C1 segment of cervical spinal cord (tissue), 14 donors: Measurements from ENCODE around the gene HPN.
"Not testable (repeated sequence)": the region's sequence is repeated elsewhere in the genome, so short reads cannot be mapped to it uniquely, and the experiment has no call there.

ENCODE experiments used
- DNase-seq, 14 donors: peaks; one replicate each; lab custom pipeline; 2025; lab: John Stamatoyannopoulos, UW

HPN gene

DNA sequence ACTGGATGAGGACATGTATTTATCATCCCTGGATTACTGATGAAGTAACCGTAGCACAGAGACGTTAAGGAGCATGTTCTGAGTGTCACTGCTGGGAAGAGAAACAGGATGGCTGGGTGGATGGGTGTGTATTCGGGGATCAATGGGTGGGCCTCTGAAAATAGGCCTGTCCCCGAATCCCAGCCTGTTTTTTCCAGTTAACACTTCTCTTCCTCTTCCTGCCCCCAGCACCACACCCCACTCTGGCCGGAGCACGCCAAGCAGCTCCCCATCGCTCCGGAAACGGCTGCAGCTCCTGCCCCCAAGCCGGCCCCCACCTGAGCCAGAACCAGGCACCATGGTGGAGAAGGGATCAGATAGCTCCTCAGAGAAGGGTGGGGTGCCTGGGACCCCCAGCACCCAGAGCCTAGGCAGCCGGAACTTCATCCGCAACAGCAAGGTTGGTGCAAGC lies 32.6 kb upstream of the HPN start:
- no peak for DNase-seq

DNA sequence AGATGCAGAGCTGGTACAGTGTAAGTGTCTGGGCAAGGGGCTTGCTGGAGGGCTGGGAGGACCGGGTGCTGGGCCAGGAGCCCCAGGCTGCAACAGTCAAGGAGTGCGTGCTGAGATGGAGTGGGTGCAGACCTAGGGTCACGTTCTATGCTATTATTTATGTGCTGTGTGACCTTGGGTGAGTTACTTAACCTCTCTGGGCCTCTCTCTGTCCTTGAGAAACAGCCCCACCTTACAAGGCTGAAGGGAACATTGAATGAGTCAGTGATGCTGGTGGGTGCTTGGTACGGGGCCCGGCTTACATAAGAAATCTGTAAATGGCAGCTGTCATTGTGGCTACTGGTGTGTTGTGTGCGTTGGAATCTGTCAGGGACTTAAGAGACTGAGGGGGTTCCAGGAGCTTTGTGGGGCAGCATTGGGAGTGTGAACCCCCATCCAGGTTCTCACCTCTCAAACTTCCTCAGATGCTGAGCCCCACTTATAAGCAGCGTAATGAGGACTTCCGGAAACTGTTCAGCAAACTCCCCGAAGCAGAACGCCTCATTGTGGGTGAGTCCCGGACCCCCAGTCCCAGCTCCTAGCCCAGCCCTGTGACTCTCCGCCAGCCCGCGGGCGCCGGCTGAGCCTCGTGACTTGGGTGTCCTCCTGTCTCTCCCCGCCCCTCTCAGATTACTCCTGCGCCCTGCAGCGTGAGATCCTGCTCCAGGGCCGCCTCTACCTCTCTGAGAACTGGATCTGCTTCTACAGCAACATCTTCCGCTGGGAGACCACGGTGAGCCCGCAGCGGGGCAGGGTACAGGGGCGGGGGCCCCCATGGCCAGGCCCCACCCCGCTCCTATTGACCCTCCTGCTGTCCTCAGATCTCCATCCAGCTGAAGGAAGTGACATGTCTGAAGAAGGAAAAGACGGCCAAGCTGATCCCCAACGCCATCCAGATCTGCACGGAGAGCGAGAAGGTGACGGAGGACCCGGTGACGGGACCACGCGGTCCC lies 31.8 kb upstream of the HPN start:
- no peak for DNase-seq

DNA sequence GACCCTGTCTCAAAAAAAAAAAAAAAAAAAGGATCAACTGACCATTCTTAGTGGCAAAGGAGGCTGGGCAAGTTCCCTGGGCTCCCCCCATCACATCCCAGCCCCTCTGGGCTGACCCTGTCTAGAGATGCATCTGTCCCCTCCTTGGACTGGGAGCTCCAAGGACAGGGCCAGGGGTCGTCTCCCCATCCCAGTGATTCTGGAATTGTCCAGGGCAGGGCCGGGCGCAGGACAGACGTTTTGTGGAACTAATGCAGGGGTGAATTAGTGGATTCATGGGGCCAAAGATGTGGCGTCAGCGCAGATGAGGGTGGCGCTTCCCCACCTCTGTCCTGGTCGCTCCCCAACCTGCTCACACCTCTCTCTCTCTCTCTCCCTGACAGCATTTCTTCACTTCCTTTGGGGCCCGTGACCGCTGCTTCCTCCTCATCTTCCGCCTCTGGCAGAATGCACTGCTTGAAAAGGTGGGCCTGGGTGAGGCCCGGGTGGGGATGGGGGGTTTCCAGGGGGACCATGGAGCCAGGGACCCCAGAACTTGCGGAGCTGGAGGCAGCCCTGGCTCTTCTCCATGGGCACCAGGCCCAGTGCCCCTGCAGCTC lies 30.3 kb upstream of the HPN start:
- no peak for DNase-seq

DNA sequence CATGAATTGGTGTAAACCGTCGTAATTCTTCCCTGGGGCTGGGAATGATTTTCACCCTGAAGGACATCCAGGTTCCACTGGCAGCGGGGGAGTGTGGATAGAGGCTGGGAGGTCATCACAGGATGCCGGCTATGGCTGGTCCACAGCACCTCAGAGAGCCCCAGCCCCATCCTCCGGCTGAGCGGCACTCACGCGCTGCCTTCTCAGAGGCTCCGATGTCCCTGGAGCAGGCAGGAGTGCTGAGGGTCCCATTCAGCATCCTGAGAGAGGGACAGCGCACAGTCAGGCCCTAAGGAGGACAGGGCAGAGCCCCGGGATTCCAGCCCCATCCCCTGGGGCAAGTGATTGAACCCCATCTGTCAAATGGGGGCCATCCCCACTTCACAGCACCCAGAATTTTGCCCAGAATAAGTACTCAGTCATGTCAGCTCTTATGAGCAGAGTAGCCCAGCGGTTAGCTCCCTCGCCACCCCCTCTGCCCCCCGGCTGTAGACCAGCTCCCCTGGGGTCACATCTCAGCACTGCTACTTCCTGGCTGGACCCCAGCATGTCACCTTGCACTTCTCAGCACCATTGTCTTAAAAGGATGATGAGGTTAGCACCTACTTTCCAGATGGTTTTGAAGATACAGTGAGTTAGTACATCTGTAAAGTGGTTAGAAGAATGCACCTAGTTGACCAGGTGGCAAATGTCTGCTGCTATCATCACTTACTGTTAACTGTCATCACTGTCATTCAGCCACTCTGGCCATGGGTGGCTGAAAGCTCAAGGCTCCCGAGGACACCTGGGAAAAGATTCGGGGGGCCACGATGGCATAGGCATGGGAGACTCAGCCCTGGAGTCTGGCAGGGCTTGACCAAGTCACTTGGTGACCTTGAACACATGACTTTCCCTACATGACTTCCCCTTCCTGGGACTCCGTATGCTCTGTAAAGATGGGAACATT lies 29.5 kb upstream of the HPN start:
- DNase-seq = no peak

DNA sequence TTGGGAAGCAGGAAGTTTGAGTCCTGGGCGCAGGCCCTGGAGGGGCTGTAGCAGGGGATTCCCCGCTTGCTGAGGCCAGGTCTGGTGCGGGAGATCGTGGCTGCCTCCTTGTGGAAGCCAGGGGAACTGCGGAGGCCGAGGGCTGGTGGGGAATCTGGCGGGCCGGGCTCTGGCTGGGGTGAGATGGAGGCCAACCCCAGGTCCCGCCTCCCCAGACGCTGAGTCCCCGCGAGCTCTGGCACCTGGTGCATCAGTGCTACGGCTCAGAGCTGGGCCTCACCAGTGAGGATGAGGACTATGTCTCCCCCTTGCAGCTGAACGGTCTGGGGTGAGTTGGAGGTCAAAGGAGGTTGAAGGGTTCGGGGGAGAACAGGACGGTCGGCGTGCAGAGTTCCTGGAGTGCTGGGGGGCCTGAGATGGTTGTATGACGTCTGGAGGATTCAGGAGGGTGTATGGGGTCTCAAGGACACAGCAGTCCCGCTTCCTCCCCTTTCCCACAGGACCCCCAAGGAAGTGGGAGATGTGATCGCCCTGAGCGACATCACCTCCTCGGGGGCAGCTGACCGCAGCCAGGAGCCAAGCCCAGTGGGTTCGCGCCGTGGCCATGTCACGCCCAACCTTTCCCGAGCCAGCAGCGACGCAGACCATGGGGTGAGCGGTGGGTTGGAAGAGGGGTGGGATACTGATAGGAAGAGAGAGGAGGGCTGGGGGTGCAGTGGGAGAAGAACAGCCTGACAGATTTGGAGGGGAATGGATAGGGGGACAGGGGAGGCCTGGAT lies 28.3 kb upstream of the HPN start:
- peak in 9 of 14 donors; percentile 13 to 61 (median 31) for DNase-seq

DNA sequence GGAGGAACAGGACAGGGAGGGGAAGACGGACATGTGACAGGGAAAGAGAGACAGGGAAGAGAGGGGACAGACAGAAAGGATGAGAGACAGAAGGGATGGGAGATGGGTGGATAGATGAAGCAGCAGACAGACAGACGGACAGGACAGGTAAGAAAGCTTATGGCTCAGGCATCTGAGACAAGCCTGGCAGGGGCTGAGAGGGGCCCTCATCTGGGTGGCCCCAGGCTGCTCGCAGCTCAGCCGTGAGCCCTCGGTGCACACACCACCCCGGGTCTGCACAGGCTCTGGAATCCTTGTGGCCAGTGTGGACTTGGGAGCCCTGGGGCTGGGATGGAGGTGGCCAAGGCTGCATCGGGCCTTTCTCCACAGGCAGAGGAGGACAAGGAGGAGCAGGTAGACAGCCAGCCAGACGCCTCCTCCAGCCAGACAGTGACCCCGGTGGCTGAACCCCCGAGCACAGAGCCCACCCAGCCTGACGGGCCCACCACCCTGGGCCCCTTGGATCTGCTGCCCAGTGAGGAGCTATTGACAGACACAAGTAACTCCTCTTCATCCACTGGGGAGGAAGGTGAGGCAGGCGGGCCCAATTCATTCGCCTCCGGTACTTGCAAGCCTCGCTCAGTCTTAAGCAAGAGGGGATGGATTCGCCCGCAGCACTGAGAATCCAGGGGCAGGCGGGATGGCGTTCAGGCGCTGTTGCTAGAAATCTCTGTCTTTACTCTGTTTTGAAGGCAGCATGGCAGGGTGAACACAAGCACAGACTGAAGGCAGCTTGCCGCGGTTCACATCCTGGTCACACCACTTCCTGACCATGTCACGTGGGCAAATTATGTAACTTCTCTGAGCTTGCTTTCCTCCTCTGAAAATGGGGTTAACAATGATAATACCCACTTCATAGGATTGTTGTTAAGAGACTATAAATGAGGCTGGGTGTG lies 27.4 kb upstream of the HPN start:
- DNase-seq = peak in 1 of 14 donors; percentile 3

DNA sequence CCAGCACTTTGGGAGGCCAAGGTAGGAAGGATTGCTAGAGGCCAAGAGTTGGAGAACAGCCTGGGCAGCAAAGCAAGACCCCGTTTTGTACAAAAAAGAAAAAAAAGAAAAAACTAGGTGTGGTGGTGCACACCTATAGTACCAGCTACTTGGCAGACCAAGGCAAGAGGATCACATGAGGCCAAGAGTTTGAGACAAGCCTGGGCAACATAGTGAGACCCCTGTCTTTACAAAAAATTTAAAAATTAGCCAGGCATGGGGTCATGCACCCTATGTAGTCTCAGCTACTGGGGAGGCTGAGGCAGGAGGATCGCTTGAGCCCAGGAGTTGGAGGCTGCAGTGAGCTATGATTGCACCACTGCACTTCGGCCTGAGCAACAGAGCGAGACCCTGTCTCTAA lies 26.7 kb upstream of the HPN start:
- not testable (repeated sequence) for DNase-seq

DNA sequence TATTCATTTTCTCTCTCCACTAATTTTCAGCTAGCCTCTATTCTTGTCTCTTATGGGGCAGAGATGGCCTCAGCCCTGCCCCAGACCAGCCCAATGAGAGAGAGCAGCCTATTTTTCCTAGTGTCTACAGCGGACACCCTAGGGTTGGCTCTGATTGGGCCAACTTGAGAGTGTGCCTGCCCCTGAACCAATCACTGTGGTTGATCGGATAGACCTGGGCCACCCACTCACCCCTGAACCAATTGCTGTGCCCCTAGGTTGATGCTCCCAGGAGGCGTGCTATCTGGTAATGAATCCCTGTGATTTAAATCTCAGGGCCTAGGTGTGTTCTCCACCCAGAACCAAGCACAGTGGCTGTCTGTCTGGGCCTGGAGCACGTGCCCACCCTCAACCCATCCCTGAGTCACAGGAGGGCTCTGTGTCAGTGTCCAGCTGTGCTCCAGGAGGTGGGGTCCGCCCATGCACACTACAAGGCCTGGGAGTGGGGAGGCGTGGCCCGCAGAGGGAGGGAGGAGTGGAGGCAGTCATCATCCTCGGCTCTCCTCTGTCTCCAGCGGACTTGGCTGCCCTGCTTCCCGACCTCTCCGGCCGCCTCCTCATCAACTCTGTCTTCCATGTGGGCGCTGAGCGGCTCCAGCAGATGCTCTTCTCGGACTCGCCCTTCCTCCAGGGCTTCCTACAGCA lies 26.1 kb upstream of the HPN start:
- no peak for DNase-seq

DNA sequence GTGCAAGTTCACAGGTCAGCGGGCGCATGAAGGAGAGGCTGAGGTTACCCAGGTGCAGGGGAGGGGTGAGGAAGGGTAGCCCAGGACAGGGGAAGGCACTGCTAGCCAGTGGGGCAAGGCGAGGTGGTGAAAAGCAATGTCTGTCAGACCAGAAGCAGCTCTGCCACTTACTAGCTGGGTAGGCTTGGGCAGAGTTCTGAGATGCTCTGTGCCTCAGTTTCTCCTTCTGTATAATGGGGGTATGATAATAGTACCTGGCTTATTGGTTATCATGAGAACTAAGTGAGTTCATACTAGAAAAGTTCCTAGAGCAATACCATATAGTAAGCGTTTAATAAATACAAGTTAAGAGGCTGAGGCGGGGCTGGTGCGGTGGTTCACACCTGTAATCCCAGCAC lies 25.6 kb upstream of the HPN start:
- no peak for DNase-seq

DNA sequence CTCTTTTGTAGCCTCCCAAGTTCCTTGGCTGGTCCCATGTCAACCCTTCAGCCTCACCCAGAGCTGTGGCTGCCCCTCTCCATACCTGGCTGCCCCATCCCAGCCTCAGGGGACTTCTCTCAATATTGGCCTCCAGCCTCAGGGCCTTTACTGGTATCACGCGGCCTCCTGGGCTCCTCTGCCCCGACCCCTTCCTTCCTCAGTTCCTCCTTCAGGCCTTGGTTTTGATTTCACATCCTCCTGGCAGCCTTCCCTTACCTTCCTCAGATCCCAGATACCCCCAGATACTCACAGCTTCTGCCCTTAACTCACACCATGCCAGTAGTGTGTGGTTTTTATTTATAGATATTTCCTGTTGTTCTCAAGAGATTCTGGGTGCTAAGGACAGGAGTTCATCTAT lies 24.0 kb upstream of the HPN start:
- peak in 8 of 14 donors; percentile 12 to 55 (median 23) for DNase-seq

DNA sequence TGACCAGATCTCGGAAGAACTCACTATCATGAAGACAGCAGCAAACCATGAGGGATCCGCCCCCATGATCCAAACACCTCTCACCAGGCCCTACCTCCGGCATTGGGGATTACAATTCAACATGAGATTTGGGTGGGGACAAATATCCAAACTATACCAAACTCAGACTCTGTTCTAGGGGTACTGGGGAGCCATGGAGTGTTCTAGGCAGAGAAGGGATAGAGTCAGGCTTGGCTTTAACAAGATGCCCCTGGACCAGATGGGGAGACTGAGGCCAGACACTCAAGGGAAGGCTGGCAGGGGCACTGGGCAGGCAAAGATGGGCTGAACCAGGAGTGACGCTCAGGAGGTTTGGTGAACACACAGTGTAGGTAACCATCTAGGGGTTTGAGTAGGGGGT lies 23.1 kb upstream of the HPN start:
- DNase-seq = no peak

DNA sequence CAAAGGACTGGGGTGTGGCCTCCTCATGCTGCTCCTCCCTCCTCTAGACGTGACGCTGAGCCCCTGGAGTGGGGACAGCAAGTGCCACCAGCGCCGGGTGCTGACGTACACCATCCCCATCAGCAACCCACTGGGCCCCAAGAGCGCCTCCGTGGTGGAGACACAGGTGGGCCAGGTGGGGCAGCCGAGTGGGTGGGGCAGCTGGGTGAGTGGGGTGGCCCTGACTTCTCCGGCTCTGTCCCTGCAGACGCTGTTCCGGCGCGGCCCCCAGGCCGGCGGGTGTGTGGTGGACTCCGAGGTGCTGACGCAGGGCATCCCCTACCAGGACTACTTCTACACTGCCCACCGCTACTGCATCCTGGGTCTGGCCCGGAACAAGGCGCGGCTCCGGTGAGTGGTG lies 22.4 kb upstream of the HPN start:
- no peak for DNase-seq

DNA sequence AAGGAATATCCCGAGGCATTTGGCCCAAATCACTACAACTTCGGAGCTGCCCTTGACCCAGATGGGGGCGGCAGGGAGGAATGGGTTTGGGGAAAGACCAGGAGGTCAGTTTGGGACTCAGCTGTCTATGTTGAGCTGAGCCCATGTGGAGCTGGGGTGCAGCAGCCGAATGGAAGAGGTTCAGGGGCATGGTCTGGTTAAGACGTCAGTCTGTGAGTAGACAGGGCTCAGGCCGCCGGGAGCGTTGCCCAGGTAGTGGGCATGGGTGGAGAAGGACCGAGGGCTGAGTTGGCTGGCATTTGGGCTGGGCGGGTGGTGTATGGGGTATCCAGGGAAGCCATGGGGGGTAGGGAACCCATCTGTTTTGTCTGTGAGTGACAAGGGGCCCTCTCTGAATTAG lies 20.5 kb upstream of the HPN start:
- DNase-seq = no peak

DNA sequence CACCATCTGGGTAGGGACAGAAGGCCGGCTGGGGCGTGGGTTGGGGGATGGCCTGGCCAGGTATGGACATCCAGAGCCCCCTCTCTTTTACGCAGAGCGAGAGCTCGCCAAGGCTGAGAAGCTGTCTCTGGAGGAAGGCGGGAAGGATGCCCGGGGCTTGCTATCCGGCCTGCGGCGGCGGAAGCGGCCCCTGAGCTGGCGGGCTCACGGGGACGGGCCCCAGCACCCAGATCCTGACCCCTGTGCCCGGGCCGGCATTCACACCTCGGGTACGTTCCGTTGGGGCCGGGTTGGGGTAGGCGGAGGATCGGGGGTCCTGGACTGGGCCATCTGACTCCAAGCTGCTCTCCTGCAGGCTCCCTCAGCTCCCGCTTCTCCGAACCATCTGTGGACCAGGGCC lies 19.9 kb upstream of the HPN start:
- DNase-seq = no peak

DNA sequence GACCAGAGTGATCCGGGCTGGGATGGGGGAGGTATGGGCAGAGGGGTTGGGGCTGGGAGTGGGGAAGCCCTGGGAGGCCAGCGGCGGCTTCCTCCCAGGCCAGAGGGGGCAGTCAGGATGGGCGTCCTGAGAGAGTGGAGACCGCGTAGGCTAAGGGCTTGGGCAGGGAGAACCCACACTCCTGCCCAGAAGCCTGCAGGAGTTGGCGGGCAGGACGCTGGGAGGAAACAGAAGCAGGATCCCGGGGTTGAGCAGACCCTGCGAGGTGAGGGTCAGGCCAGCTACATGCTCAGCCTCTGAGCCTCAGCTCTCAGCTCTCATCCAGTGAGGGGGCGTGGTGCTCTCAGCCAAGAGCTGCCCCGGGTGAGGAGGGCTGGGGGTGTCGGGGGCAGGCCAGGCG lies 19.1 kb upstream of the HPN start:
- no peak for DNase-seq

DNA sequence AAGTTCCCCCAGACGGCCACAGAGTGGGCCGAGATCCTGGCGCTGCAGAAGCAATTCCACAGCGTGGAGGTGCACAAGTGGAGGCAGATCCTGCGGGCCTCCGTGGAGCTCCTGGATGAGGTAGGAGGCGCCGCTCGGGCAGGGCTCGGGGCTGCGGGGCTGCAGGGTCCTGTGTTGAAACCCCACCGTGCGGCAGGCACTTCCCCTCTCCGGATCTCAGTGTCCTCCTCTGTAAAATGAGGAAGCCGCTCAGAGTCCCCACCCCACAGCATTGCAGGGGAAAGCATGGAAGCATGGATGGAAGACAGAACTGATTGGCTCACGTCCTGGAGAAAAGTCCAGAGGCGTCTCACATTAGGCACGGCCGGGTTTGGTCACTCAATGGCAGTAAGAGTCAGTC lies 18.1 kb upstream of the HPN start:
- peak in 1 of 14 donors; percentile 14 for DNase-seq

DNA sequence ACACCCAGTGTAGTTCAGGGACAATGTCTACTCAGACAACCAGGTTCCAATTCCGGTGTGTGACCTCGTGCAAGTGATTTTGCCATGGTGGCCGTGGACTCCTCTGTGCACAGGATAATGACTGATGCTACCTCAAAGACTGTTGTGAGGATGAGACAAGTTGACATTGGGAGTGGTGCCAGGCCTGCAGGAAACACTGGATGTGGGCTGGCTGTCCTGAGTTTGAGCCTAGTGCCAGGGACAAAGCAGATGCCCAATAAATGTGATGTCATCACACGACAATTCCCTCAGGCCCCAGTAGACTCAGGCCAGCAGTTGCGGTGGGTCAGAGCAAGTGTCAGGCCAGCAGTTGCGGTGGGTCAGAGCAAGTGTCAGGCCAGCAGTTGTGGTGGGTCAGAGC lies 17.4 kb upstream of the HPN start:
- no peak for DNase-seq

DNA sequence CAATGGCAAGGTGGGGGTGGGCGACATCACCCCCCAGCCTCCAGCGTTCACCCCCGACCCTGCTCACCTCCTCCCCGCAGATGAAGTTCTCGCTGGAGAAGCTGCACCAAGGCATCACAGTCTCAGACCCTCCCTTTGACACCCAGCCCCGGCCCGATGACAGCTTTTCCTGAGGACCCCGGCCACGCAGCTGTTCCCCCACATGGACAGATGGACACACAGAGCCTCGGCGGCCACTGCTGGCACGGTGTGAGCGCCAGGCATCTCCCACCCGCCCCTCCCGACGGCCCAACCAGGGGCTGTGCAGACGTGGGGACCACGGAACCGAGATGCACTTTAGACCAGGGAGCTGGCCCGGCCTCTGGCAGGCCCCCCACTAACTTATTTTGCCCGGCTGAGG lies 15.6 kb upstream of the HPN start:
- no peak for DNase-seq

DNA sequence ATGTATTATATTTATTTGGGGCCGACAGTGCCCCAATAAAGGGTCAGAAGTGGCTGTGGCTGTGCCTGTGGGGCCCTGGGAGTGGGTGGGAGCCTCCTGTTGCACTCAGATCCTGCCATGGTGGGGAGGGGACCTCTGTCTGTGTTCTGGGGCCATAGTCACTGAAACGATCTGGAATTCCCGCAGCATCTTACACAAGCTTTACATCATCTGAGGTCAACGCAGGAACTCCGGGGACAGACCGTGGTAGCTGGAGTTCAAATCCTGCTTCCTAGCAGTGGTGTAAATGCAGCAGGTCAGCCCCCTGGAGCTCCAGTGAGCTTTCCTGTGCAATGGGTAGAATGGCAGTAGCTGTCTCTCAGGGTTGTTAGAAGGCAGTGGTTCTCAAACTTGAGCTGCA lies 15.1 kb upstream of the HPN start:
- no peak for DNase-seq
